CD14-positive monocyte (primary cell): ENCODE results near the gene SLC6A12. TPM values are rescaled to one million over a fixed set of nuclear protein-coding genes. Genes with fewer than 3 reads are reported as not detected.
"Not testable (repeated sequence)": the region's sequence is repeated elsewhere in the genome, so short reads cannot be mapped to it uniquely, and the experiment has no call there.

Experiments
- DNase-seq, 3 donors: peaks; one replicate each; pipeline ENCODE4 v3.0.0-alpha.2; 2011 to 2022
- H2AFZ ChIP-seq: 2 replicates; pipeline ENCODE4 v1.6.0; 2012; ENCODE audit warnings: mild to moderate bottlenecking, low read depth, low read length, inconsistent platforms; ENCODE audit not compliant: insufficient read depth, poor library complexity, severe bottlenecking
- H3K27ac ChIP-seq, 2 donors: 1 replicate in 1 of 2; 2 replicates in 1 of 2; pipeline ENCODE4 v1.5.1; 2012 to 2013; ENCODE audit warnings: low read length in 2 of 2, control low read depth in 1 of 2, inconsistent platforms in 1 of 2, low read depth in 1 of 2, mild to moderate bottlenecking in 1 of 2
- H3K27me3 ChIP-seq, 2 donors: one replicate each; pipeline versions ENCODE4 v1.6.0 to v1.6.1; 2011 to 2013; ENCODE audit warnings: low read length in 2 of 2; ENCODE audit not compliant: control insufficient read depth in 2 of 2, insufficient read depth in 2 of 2
- H3K36me3 ChIP-seq, 2 donors: replicated peaks in 1 of 2; 1 replicate in 1 of 2; 2 replicates in 1 of 2; pipeline versions ENCODE4 v1.5.1 to v1.6.1; 2012 to 2013; ENCODE audit warnings: low read length in 2 of 2, control low read depth in 1 of 2, inconsistent platforms in 1 of 2, mild to moderate bottlenecking in 1 of 2; ENCODE audit not compliant: insufficient read depth in 2 of 2, control insufficient read depth in 1 of 2
- H3K4me1 ChIP-seq, 2 donors: 1 replicate in 1 of 2; 2 replicates in 1 of 2; pipeline versions ENCODE4 v1.5.1 to v1.6.1; 2012 to 2013; ENCODE audit warnings: low read length in 2 of 2, control low read depth in 1 of 2, inconsistent platforms in 1 of 2, mild to moderate bottlenecking in 1 of 2, moderate library complexity in 1 of 2; ENCODE audit not compliant: insufficient read depth in 2 of 2, control insufficient read depth in 1 of 2
- H3K4me2 ChIP-seq: replicated peaks from 2 replicates; pipeline ENCODE3; 2012; ENCODE audit warnings: low read length, moderate library complexity, mild to moderate bottlenecking; ENCODE audit not compliant: poor library complexity, severe bottlenecking; ENCODE audit errors: extremely low read depth
- H3K4me3 ChIP-seq, 3 experiments: fragments of 200-600 bp in 1 of 3; sonication (generic) in 1 of 3; replicated peaks in 1 of 3; 1 replicate in 2 of 3; 2 replicates in 1 of 3; pipeline ENCODE4 v1.5.1; 2011 to 2013; ENCODE audit warnings: low read length in 3 of 3, mild to moderate bottlenecking in 3 of 3, control low read depth in 2 of 3, low read depth in 2 of 3, inconsistent platforms in 1 of 3, moderate library complexity in 1 of 3
- H3K79me2 ChIP-seq: 2 replicates; pipeline ENCODE4 v1.6.0; 2012; ENCODE audit warnings: mild to moderate bottlenecking, control low read depth, inconsistent platforms, low read length, moderate library complexity; ENCODE audit not compliant: insufficient read depth
- H3K9ac ChIP-seq: 2 replicates; pipeline ENCODE4 v1.6.0; 2017; ENCODE audit warnings: low read length, mild to moderate bottlenecking; ENCODE audit not compliant: insufficient read depth, poor library complexity, severe bottlenecking
- H3K9me3 ChIP-seq, 2 donors: replicated peaks in 1 of 2; 1 replicate in 1 of 2; 2 replicates in 1 of 2; pipeline versions ENCODE4 v1.5.1 to v1.6.1; 2012 to 2013; ENCODE audit warnings: low read length in 2 of 2, control low read depth in 1 of 2; ENCODE audit not compliant: control insufficient read depth in 1 of 2, insufficient read depth in 1 of 2
- H4K20me1 ChIP-seq: 2 replicates; pipeline ENCODE4 v1.6.0; 2012; ENCODE audit warnings: mild to moderate bottlenecking, low read length, control low read depth, moderate library complexity; ENCODE audit not compliant: insufficient read depth
- H3K27ac Mint-ChIP-seq, 7 donors: one replicate each; pipeline ENCODE4 v1.8.0; 2020; ENCODE audit warnings: mild to moderate bottlenecking in 7 of 7, mixed read lengths in 7 of 7, moderate library complexity in 6 of 7, inconsistent platforms in 2 of 7
- H3K27me3 Mint-ChIP-seq, 3 donors: one replicate each; pipeline ENCODE4 v1.8.0; 2021 to 2022; ENCODE audit warnings: low read depth in 3 of 3, mild to moderate bottlenecking in 3 of 3, mixed read lengths in 3 of 3, moderate library complexity in 3 of 3, inconsistent platforms in 1 of 3
- H3K36me3 Mint-ChIP-seq, 2 donors: one replicate each; pipeline ENCODE4 v1.8.0; 2020; ENCODE audit warnings: mixed read lengths in 2 of 2, inconsistent platforms in 1 of 2, mild to moderate bottlenecking in 1 of 2
- H3K4me1 Mint-ChIP-seq: one replicate; pipeline ENCODE4 v1.8.0; 2020; ENCODE audit warnings: mild to moderate bottlenecking, mixed read lengths
- H3K4me3 Mint-ChIP-seq, 2 donors: one replicate each; pipeline ENCODE4 v1.8.0; 2020; ENCODE audit warnings: mild to moderate bottlenecking in 2 of 2, mixed read lengths in 2 of 2, moderate library complexity in 1 of 2
- H3K9me3 Mint-ChIP-seq, 7 donors: one replicate each; pipeline ENCODE4 v1.8.0; 2020 to 2022; ENCODE audit warnings: mixed read lengths in 7 of 7, mild to moderate bottlenecking in 6 of 7, moderate library complexity in 6 of 7, inconsistent platforms in 2 of 7
- WGBS: methylation state at CpG from one replicate; pipeline ENCODE4 v1.1.5; 2013; ENCODE audit warnings: missing lambda C conversion rate; ENCODE audit not compliant: insufficient coverage; 5-methylcytosine and 5-hydroxymethylcytosine counted together
- intact Hi-C, 2 donors: fragments of 100-400 bp; cut with micrococcal nuclease; formaldehyde crosslinking; loops; one replicate each; pipeline versions ENCODE4 v1.15.0 to v1.15.1; 2023
- polyA plus RNA-seq, 3 donors: library from polyadenylated mRNA; depleted of rRNA in 1 of 3; unstranded in 2 of 3; stranded (reverse) in 1 of 3; fragments of 300-500 nt in 2 of 3; fragments of >200 nt in 1 of 3; fragmentation: Illumina TruSeq in 2 of 3; gene quantifications; 1 replicate in 2 of 3; 2 replicates in 1 of 3; pipeline ENCODE4 v1.2.3, GENCODE V29; 2012 to 2021
- TF ChIP-seq, protein P1 (sequence below): fragments of 200-600 bp; IDR thresholded peaks from one replicate; pipeline ENCODE4 v1.8.0; 2022; ENCODE audit warnings: antibody characterized with exemption, mild to moderate bottlenecking

SLC6A12 gene
- polyA plus RNA-seq, 3 donors, result 5.7 to 8.3 (median 8.0) TPM

DNA sequence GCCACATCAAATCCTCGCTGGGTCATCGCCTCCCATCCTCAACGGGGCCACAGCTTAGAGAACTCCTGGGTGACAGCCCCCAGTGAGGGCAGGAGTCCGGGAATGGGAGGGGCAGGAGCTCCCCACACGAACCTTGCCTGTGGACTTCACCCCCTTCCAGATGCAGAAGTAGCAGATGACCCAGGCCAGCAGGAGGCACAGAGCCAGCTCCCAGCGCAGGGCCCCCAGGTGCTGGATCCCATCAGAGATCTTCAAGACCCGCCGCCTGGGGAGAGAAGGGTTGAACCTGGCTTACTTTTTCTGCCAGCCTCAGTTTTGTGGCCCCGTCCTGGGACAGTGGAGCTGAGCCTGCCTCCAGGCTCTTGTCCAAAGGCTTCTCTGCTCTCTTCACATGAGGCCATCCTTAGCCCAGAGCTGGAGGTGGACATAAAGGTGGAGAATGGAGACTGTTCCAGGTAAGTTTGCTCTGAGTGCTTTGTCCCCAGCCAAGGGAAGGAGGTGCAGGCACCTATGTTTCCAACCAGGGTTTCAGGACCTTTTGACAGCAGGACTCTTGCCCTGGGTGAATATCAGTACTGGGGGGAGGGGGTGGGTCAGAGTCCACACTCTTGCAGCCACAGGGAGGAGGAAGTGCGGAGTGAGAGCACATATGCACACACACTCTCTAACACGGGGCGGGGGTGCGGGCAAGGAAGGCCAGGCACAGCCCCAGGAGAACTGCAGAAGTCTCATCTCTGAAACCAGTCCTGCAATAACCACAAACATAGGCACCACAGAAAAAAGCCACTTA lies 23.3 kb upstream of the SLC6A12 start:
- no peak overlapping the region for H3K4me3 Mint-ChIP-seq
- no peaks in the 10 kb centered on the region for H3K36me3 Mint-ChIP-seq
- H2AFZ ChIP-seq, result no peak overlapping the region
- H3K4me1 ChIP-seq, result no peaks in the 10 kb centered on the region
- no peak overlapping the region for H3K9ac ChIP-seq
- H3K9me3 Mint-ChIP-seq, result peaks cover 16 to 37% (median 33%) of the 10 kb centered on the region in 7 donors
- H3K4me2 ChIP-seq, result no peak overlapping the region
- no peak for DNase-seq
- no peaks in the 10 kb centered on the region for H3K4me1 Mint-ChIP-seq
- H3K9me3 ChIP-seq, result peaks cover 31 to 32% of the 10 kb centered on the region in 2 donors
- no peaks in the 10 kb centered on the region for H4K20me1 ChIP-seq
- no peaks in the 10 kb centered on the region for H3K27me3 ChIP-seq
- peaks cover 4 to 14% (median 6%) of the 10 kb centered on the region in 3 donors for H3K27me3 Mint-ChIP-seq
- no peaks in the 10 kb centered on the region for H3K79me2 ChIP-seq
- intact Hi-C loops, result no loop called here
- no peak overlapping the region for H3K4me3 ChIP-seq
- 90% methylated on average over 8 of the region's 13 CpGs for WGBS
- TF ChIP-seq, protein P1, sequence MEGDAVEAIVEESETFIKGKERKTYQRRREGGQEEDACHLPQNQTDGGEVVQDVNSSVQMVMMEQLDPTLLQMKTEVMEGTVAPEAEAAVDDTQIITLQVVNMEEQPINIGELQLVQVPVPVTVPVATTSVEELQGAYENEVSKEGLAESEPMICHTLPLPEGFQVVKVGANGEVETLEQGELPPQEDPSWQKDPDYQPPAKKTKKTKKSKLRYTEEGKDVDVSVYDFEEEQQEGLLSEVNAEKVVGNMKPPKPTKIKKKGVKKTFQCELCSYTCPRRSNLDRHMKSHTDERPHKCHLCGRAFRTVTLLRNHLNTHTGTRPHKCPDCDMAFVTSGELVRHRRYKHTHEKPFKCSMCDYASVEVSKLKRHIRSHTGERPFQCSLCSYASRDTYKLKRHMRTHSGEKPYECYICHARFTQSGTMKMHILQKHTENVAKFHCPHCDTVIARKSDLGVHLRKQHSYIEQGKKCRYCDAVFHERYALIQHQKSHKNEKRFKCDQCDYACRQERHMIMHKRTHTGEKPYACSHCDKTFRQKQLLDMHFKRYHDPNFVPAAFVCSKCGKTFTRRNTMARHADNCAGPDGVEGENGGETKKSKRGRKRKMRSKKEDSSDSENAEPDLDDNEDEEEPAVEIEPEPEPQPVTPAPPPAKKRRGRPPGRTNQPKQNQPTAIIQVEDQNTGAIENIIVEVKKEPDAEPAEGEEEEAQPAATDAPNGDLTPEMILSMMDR, result no peak
- H3K36me3 ChIP-seq, result no peaks in the 10 kb centered on the region
- H3K27ac ChIP-seq, result no peak overlapping the region
- no peak overlapping the region for H3K27ac Mint-ChIP-seq

DNA sequence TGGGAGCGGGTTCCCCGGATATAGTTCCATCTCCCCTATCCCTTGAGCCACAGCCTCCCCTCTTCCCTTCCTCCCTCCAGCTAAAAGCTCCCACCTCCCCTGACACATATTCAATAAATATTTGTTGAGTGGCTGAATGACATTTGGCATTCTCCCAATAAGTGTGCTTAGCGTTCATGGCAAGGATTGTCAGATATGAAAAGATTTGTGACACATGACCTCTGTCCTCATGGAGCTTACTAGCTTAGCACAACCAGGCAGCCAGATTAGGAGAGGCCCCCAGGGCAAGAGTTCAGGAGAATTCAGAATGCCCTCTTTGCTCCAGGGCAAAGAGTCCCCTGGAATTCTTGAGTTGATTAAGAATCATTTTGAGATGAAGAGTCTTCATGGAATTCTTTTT lies 22.5 kb upstream of the SLC6A12 start:
- Histone ChIP-seq H3K4me3 (no peak overlapping the region), H3K27me3 (no peaks in the 10 kb centered on the region), H4K20me1 (no peaks in the 10 kb centered on the region), H3K9me3 (peaks cover 31 to 32% of the 10 kb centered on the region in 2 donors), H3K9ac (no peak overlapping the region), H3K79me2 (no peaks in the 10 kb centered on the region), H3K27ac (no peak overlapping the region), H3K4me2 (no peak overlapping the region), H3K36me3 (no peaks in the 10 kb centered on the region), H3K4me1 (no peaks in the 10 kb centered on the region), H2AFZ (no peak overlapping the region)
- no peak for DNase-seq
- no peaks in the 10 kb centered on the region for H3K4me1 Mint-ChIP-seq
- H3K27me3 Mint-ChIP-seq, result peaks cover 4 to 16% (median 6%) of the 10 kb centered on the region in 3 donors
- no peaks in the 10 kb centered on the region for H3K36me3 Mint-ChIP-seq
- TF ChIP-seq, protein P1, result no peak
- intact Hi-C loops, result no loop called here
- H3K9me3 Mint-ChIP-seq, result peaks cover 16 to 37% (median 33%) of the 10 kb centered on the region in 7 donors
- no peak overlapping the region for H3K27ac Mint-ChIP-seq
- 100% methylated on average over 1 of the region's 3 CpGs for WGBS
- no peak overlapping the region for H3K4me3 Mint-ChIP-seq

DNA sequence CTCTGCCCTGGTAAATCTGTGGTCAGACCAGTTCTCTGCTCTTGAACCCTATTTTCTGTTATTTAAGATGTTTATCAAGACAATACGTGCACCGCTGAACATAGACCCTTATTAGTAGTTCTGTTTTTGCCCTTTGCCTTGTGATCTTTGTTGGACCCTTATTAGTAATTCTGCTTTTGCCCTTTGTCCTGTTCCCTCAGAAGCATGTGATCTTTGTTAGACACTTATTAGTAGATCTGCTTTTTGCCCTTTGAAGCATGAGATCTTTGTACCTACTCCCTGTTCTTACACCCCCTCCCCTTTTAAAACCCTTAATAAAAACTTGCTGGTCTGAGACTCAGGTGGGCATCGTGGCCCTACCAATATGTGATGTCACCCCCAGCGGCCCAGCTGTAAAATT lies 22.0 kb upstream of the SLC6A12 start:
- H3K79me2 ChIP-seq, H3K4me3 Mint-ChIP-seq, H3K9ac ChIP-seq, intact Hi-C loops, H3K27ac Mint-ChIP-seq, H3K4me1 ChIP-seq, H3K36me3 Mint-ChIP-seq, H4K20me1 ChIP-seq, H3K27ac ChIP-seq, H3K27me3 ChIP-seq, H3K4me3 ChIP-seq, H3K4me1 Mint-ChIP-seq, H2AFZ ChIP-seq, DNase-seq, H3K36me3 ChIP-seq, H3K4me2 ChIP-seq: not testable (repeated sequence)
- WGBS, result 80% methylated on average over 1 of the region's 4 CpGs
- peaks cover 31 to 32% of the 10 kb centered on the region in 2 donors for H3K9me3 ChIP-seq
- Mint-ChIP-seq H3K27me3 (peaks cover 4 to 16% (median 6%) of the 10 kb centered on the region in 3 donors), H3K9me3 (peaks cover 16 to 37% (median 33%) of the 10 kb centered on the region in 7 donors)
